ENCODE measurements around the gene APRT. TPM values are rescaled to one million over a fixed set of nuclear protein-coding genes. Genes with fewer than 3 reads are reported as not detected.

The APRT gene
- total and polyA plus RNA-seq, 2 of the 8 experiments (the other 6 are each of a cell fraction or from before 2014, with no cell fraction given), result 221 to 267 TPM

DNA sequence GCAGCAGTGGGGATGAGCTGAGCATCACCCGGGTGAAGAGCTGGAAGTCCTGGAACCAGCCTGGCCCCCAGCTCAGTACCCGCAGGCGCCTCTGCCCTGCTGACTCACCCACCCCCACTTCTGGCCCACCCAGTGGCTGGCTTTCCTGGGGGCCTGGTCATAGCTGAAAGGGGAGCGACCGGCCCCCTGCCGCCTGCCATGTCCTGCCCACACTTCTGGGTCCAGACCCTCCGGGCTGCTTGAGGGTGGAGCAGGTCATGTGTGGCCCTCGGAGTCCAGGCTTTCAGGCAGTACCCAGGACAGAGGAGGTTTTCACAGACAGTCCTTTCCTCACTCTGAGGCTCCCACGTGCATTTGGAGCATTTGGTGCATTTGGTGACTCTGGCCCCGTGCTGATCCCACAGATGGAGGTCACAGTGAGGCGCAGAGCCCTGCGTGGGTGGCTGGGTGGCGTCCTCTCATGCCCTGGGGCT lies 19.6 kb downstream of the APRT start:
- Histone ChIP-seq H3K23ac (ENCODE audit: insufficient read length) (no peak overlapping the region), H3K56ac (replicated peaks; ENCODE audit: insufficient read length, low read depth, low read length) (no peak overlapping the region), H3K79me2 (ENCODE audit: control insufficient read depth in 1 of 2, insufficient read depth in 2 of 2, low read length in 2 of 2) (no peaks in the 10 kb centered on the region), H4K8ac (ENCODE audit: extremely low read depth, insufficient read depth, low read length) (peak overlapping the region; percentile 71), H3K27me3 (replicated peaks in 1 of 4; ENCODE audit: control insufficient read depth in 3 of 4, extremely low read depth in 1 of 4, insufficient read depth in 3 of 4, low read length in 3 of 4) (no peaks in the 10 kb centered on the region; a peak in 1 of 7 replicates), H3K36me3 (ENCODE audit: control insufficient read depth in 2 of 4, insufficient read depth in 4 of 4, low read length in 3 of 4) (no peaks in the 10 kb centered on the region), H4K20me1 (replicated peaks in 1 of 2; ENCODE audit: control insufficient read depth in 1 of 2, insufficient read depth in 2 of 2, low read length in 2 of 2) (no peaks in the 10 kb centered on the region), H2AFZ (ENCODE audit: low read length) (no peak overlapping the region), H3K14ac (ENCODE audit: insufficient read length) (no peak overlapping the region), H4K5ac (ENCODE audit: insufficient read length, low read depth, low read length) (peak overlapping the region; percentile 4), H3K9me3 (ENCODE audit: insufficient read depth in 2 of 2, low read depth in 1 of 2, low read length in 1 of 2) (no peaks in the 10 kb centered on the region), H2AK5ac (ENCODE audit: low read depth, low read length) (no peak overlapping the region; the same call in 1 of the 2 replicates), H3K79me1 (ENCODE audit: low read depth, low read length) (no peaks in the 10 kb centered on the region), H3K27ac (ENCODE audit: low read depth, low read length) (no peak overlapping the region), H3K23me2 (ENCODE audit: low read depth, low read length) (no peaks in the 10 kb centered on the region; the same call in 1 of the 2 replicates), H2BK20ac (ENCODE audit: low read length) (0 out of 2 replicates have a peak overlapping the region, but pooled peaks have one; percentile 48), H2BK120ac (replicated peaks; ENCODE audit: low read depth, low read length) (no peak overlapping the region), H3K4me1 (replicated peaks in 1 of 4; ENCODE audit: control insufficient read depth in 3 of 4, insufficient read depth in 4 of 4, low read length in 3 of 4) (peaks cover 0 to 26% (median 18%) of the 10 kb centered on the region in 4 experiments; a peak in 6 of 7 replicates), H2BK15ac (ENCODE audit: low read length) (peak overlapping the region; percentile 75), H2BK12ac (ENCODE audit: low read depth, low read length) (peak overlapping the region; percentile 97; the same call in 1 of the 2 replicates), H3K4me3 (ENCODE audit: extremely low read depth in 1 of 4, insufficient read depth in 2 of 4, low read depth in 3 of 4, low read length in 4 of 4) (no peak overlapping the region; a peak in 1 of 8 replicates), H3K9ac (replicated peaks in 1 of 4; ENCODE audit: extremely low read depth in 1 of 4, low read depth in 3 of 4, low read length in 3 of 4) (no peak overlapping the region), H3K4ac (replicated peaks; ENCODE audit: insufficient read length, low read depth, low read length) (peak overlapping the region; percentile 46), H2BK5ac (ENCODE audit: low read depth, low read length) (peak overlapping the region; percentile 78; the same call in 1 of the 2 replicates), H3K18ac (ENCODE audit: extremely low read depth, low read length) (peak overlapping the region; percentile 9), H3K4me2 (ENCODE audit: insufficient read depth in 1 of 2, low read depth in 2 of 2, low read length in 2 of 2) (no peak overlapping the region), H4K91ac (replicated peaks; ENCODE audit: insufficient read length, low read length) (peak overlapping the region; percentile 98)
- ChIA-PET CTCF (ENCODE audit: partially characterized antibody) (interaction anchor here (0.6 to 1.8 kb wide), 7 partner anchors 8 to 497 kb away, joined by 3 to 8 read pairs (median 5); no protein-coding TSS in a partner anchor), POLR2A (ENCODE audit: partially characterized antibody) (interaction anchor here (0.6 to 2.5 kb wide), 5 partner anchors 9 to 43 kb away, joined by 3 to 6 read pairs (median 3); no protein-coding TSS in a partner anchor)
- DNase-seq (ENCODE audit: low read depth in 1 of 2, low spot score in 2 of 2), result no peak
- 83% methylated on average over 10 of the region's 13 CpGs; no CpG with 5 or more reads in 1 of the 2 experiments for WGBS, 2 experiments (ENCODE audit: extremely low coverage in 1 of 2, insufficient coverage in 1 of 2, insufficient read length in 1 of 2, insufficient replicate concordance in 2 of 2, low coverage in 1 of 2, low lambda C conversion rate in 2 of 2, missing lambda C conversion rate in 1 of 2)
- no peak for FAIRE-seq
- TF ChIP-seq CBX5 (IDR thresholded peaks at IDR 0.05; ENCODE audit: low read depth, low read length) (no peak), HDAC2 (IDR thresholded peaks at IDR 0.05; ENCODE audit: borderline replicate concordance in 1 of 2, low read depth in 2 of 2, low read length in 2 of 2) (no peak), SIN3A (conservative IDR thresholded peaks at IDR 0.05 in 1 of 2, IDR thresholded peaks at IDR 0.05 in 1 of 2; ENCODE audit: low read depth in 1 of 2, low read length in 2 of 2) (no peak), TEAD4 (IDR thresholded peaks at IDR 0.05; ENCODE audit: low read depth, low read length) (no peak), SRF (IDR thresholded peaks at IDR 0.05; ENCODE audit: low read depth, low read length) (no peak), KDM1A (IDR thresholded peaks at IDR 0.05; ENCODE audit: borderline replicate concordance, low read length) (no peak), POU5F1 (IDR thresholded peaks at IDR 0.05; ENCODE audit: low read depth, low read length) (no peak), MAFK (IDR thresholded peaks at IDR 0.05; ENCODE audit: low read depth, low read length) (no peak), HDAC6 (IDR thresholded peaks at IDR 0.05; ENCODE audit: low read depth, low read length) (no peak), RFX5 (IDR thresholded peaks at IDR 0.05; ENCODE audit: borderline replicate concordance, low read depth, low read length) (no peak), BACH1 (IDR thresholded peaks at IDR 0.05; ENCODE audit: low read length) (no peak), TAF1 (IDR thresholded peaks at IDR 0.05; ENCODE audit: low read depth, low read length) (no peak)
- TF ChIP-seq, protein P1, sequence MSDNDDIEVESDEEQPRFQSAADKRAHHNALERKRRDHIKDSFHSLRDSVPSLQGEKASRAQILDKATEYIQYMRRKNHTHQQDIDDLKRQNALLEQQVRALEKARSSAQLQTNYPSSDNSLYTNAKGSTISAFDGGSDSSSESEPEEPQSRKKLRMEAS (IDR thresholded peaks at IDR 0.05), result no peak

All from H1 (cell line).